HG03064 (cell line): Measurements from ENCODE around the gene GARRE1.
A peak's percentile ranks its signal among the peaks of the same experiment; 100 is the strongest.
"Not testable (repeated sequence)": the region's sequence is repeated elsewhere in the genome, so short reads cannot be mapped to it uniquely, and the experiment has no call there.

Source experiments
- ATAC-seq: cut with Tn5 transposase; IDR thresholded peaks from one replicate; pipeline ENCODE4 v1.9.1; 2021; ENCODE audit warnings: low read depth; ENCODE audit not compliant: unreplicated experiment

GARRE1 gene

DNA sequence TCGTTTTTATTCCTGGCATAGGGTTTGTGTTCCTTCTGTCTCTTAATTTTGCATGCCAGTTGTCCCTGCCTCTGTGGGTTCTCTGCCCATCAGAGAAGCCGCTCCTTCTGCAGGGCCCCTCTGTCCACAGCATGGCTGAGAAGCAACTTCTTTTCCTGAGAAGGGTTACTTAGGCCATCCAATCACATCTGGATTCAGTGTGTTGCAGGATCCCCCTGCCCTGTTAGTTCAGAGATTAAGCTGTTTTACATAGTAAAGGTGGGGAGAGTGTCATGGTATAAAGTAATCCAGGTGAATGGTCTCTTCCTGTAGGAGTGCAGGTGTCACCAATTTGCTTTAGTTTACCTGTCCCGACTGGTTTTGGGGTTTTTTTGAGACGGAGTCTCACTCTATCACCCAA lies 22.9 kb upstream of the GARRE1 start:
- no peak for ATAC-seq

DNA sequence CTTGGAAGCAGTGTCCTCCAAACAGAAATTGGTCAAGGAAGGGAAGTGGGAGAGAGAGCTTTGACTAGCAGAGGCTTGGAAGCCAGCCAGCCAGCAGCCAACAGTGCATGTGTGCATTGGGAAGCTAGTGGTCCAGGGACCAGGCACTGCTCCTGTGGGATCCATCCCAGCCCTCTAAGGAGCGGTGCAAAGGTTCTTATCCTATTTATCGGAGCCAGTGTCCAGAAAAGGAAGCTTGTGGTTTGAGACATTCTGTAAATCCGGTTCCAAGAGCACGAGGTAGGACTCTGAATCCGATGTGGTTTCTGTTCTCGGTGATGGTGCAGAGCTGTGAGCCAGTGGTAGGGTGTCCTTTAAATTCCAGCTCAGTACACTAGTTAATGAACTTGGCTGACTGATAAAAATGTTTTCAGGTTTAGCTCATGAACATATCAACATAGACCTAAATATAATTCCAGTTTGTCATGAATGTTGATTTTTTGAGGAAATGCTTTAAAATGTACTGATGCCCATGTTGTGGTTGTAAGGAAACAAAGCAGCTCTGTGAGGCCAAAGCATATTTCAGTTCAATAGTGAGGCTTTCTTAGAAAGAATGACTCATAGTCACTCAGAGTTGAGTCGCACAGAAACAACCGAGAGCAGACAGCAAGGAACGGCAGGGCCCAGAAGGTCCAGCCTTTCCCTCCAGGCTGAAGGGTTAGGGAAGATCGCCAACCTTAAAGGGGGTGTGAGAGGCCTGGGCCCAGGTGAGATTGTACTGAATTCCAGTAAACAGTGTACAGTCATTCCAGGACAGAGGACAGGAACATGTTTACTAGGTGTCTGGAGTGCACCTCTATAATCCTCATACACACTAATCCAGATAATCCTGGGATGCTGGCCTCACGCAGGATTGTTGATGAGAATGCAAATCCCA lies 21.5 kb upstream of the GARRE1 start:
- ATAC-seq: no peak

DNA sequence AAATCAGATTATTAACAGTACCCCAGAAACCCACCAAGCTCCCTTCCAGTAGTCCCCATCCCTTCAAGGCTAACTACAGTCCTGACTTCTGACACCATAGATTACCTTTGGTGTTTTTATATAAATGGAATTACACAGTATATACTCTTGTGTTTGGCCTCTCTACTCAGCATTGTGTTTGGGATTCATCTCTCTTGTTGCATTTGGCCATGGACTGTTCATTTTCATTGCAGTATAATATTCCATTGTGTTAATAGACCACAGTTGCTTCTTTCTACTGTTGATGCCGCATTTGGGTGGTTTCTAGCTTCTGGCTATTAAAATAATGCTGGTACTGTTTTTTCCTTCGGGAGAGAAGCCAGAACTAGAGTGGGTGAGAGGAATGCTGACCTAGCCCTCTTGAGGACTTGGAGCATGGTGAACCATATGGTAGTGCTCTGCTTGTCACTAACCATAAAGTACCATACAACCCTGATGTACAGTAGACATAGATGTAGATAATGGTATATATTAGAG lies 18.9 kb upstream of the GARRE1 start:
- ATAC-seq: no peak

DNA sequence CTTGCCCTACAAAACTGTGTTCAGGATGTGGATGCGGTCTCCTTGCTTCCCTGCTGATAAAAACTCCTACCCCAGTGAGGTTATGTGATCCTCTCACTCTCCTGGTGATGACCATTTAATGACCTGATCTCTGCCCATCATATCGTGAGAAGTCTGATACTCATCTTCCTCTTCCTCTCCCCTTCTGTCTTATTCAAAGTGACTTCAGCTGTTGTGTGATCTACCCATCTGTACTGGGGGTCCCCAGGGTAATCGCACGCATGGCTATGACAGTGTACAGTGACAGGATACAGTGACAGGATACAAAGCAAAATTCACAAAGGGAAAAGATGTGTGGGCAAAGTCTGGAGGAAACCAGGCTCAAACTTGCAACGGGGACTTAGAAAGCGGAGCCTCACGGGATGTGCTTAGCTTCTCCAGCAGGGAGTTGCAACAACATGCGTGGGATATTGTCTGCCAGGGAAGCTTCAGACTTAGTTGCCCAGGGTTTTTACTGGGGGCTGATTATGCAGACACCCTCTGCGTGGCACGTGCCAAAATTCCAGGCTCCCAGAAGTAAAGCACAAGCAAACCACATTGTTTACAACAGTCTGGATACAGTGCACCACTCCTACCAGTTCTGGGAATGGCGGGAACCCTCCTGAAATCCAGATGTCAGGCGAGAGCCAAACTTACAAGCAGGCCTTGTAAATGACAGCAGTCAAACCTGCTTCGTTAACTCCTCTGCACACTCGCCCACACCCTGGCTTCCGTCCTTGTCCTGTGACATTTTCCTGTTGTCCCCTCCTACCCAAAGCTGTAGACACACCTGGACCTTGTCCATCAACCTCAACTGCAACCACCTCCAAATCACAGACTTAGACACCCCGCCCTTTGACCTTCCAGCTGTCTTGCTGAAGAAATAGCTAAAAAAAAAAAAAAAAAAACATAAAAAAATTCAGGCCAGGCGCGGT lies 18.0 kb upstream of the GARRE1 start:
- no peak for ATAC-seq

DNA sequence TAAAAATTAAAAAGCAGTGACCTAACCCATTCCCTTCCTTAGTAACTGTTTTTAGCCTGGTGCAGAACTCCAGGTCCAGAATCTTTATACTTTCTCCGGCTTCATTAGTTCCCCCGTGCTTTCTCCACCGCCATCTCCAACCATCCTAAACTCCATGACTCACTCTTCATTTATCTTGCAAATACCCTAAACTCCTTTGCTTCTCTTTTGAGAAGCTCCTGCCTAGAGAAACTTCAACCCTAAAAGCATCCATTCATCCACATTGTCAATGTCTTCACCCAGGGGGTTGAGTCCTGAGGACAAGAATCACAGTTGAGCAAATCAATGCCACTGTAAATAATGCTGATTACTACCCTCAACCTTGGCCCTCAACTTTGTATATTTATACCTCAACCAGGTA lies 17.1 kb upstream of the GARRE1 start:
- no peak for ATAC-seq

DNA sequence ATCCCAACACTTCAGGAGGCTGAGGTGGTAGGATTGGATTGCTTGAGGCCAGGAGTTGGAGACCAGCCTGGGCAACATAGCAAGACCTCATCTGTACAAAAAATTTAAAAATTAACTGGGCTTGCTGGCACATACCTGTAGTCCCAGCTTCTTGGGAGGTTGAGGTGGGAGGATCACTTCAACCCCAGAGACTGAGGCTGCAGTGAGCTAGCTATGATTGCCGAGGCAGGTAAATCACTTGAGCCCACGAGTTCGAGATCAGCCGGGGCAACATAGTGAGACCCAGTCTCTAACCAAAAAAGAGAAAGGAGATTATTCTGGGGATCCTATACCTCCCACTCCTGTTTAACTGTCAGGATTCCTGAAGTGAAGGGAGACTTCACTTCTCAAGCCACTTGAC lies 16.4 kb upstream of the GARRE1 start:
- no peak for ATAC-seq

DNA sequence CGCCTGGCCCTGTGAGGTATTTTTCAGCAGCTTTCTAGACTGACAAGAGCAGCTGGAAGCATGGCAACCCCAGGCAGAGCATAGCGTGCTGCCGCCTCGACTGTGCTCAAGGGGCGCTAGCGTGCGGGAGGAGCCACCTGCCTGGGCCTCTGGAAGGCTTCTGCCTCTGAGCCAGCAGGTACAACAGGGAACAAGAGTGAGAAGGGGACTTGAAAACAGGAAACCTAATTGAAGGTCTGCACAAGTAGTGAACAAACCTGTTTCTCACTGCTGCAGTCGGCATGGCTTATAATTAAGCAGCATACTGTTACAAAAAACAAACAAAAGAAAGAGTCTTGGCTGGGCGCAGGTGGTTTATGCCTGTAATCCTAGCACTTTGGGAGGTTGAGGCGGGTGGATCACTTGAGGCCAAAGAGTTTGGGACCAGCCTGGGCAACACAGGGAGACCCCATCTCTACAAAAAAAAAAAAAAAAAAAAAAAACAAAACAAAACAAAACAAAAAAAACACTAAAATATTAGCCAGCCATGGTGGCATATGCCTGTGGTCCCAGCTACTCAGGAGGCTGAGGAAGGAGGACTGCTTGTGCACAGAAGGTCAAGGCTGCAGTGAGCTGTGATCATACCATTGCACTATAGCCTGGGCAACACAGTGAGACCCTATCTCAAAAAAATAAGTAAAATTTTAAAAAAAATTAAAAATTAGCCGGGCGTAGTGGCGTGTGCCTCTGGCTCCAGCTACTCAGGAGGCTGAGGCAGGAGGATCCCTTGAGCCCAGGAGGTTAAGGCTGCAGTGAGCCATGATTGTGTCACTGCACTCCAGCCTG lies 12.6 kb upstream of the GARRE1 start:
- no peak for ATAC-seq

DNA sequence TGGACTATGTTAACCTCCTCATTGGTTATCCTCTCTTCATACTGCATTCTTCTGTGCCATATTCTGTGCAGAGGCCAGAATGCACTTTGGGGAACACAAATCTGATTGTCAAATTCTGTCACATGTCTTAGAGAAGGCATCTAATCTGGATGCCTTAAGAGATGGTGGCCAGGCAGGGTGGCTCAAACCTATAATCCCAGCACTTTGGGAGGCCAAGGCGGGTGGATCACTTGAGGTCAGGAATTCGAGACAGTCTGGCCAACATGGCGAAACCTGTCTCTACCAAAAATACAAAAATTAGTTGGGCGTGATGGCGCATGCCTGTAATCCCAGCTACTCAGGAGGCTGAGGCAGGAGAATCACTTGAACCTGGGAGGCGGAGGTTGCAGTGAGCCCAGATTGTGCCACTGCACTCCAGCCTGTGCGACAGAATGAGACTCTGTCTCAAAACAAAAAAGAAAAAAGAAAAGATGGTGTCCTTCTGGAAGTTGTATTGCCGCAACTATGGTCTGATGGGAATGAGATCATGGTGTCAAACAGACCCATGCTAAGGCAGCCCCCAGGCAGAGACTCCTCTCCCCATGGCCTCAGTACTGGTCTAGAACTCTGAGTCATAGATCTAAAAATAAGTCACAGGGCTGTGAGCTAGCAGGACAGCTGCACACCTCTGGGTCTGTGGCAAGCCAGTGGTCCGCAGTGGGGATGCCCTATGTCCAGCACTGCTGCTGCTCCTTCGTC lies 11.0 kb upstream of the GARRE1 start:
- not testable (repeated sequence) for ATAC-seq

DNA sequence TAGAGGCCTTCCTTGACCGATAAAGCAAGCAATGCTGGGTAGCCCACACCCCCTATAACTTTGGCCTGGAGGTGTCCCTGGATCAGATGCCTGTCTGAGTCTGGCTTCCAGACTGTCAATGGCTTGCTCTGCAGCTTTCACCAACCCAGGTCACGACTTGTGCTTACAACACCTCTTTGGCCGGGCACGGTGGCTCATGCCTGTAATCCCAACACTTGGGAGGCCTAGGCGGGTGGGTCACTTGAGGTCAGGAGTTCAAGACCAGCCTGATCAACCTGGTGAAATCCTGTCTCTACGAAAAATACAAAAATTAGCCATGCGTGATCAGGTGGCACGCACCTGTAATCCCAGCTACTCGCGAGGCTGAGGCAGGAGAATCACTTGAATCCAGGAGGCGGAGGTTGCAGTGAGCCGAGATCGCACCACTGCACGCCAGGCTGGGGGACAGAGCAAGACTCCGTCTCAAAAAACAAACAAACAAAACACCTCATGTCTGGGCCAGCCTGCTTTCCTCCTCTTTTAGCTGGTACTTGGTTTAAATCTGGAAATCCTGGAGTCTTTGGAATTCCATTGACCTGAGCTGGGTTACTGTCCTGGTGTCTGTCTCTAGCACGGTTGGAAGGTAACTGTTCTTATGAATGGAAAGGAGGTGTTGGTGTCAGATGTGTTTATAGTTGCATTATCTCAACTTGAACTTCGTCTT lies 10.3 kb upstream of the GARRE1 start:
- no peak for ATAC-seq

DNA sequence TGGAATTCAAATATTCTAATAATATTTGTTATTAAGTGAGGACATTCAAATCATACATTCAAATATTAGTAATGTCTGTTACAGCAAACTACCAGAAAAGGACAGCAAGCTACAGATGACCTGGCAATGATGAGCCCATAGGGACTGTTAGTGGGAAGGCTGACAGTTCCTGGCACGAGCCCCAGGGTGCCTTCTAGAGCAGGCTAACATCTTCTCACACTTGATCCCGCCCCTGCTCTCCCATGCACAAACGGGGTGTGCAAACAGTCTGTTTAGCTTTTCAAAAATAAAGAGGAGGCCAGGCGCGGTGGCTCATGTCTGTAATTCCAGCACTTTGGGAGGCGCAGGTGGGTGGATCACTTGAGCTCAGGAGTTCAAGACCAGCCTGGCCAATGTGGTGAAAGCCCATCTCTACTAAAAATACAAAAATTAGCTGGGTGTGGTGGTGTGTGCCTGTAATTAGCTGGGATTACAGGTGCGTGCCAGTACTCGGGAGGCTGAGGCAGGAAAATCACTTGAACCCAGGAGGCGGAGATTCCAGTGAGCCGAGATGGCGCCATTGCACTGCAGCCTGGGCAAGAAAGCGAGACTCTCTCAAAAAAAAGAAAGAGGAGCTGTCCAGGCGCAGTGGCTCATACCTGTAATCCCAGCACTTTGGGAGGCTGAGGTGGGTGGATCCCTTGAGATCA lies 9.6 kb upstream of the GARRE1 start:
- ATAC-seq: no peak

DNA sequence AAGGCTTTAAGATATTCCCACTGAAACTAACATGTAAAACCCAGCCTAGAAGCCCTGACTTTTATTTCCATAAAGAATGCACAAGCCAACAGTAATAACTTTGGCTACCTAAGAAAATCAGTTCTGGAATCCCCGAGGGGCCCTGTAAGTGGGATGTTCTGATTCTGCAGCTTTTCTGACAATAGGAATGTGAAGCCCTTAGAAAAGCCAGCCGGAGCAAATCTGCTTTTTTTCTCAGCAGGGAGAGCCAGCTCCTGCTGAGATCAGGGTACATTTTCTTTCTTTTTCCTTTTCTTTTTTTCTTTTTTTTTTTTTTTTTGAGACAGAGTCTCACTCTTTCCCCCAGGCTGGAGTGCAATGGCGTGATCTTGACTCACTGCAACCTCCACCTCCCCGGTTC lies 8.0 kb upstream of the GARRE1 start:
- ATAC-seq: no peak

DNA sequence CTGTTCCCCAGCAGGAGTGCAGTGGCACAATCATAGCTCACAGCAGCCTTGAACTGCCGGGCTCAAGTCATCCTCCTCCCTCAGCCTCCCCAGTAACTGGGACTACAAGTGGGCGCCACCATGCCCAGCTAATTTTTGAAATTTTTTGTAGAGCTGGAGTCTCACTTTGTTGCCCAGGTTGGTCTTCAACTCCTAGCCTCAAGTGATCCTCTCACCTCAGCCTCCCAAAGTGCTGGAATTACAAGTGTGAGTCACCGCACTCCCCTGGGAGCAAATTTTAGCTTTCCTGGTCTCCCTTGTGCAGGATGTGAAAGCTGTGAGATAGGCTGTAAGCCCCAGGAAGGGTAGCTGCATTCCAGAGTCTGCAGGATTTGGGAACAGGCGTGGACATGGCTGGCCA lies 5.4 kb upstream of the GARRE1 start:
- no peak for ATAC-seq

DNA sequence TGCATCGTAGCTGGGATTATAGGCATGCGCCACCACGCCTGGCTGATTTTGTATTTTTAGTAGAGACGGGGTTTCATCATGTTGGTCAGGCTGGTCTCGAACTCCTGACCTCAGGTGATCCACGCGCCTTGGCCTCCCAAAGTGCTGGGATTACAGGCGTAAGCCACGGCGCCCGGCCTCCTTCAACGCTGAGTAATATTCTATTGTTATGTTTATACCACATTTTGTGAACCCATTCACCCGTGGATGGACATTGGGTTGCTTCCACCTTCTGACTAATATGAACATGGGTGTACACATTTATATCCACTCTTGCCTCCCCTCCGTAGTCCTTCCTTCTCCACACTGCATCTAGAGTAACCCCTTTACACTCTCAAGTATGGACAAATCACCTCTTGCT lies 1.2 kb upstream of the GARRE1 start:
- ATAC-seq: not testable (repeated sequence)

DNA sequence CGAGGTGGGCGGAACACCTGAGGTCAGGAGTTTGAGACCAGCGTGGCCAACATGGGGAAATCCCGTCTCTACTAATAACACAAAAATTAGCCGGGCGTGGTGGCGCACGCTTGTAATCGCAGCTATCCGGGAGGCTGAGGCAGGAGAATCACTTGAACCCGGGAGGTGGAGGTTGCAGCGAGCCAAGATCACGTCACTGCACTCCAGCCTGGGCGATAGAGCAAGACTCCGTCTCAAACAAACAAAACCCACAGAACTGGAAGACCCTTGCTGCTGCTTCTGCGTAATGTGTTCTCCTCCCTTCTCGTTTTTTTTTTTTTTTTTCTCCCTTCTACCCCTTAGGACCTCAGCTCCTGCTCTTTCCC lies 691 bp upstream of the GARRE1 start:
- ATAC-seq: not testable (repeated sequence)

DNA sequence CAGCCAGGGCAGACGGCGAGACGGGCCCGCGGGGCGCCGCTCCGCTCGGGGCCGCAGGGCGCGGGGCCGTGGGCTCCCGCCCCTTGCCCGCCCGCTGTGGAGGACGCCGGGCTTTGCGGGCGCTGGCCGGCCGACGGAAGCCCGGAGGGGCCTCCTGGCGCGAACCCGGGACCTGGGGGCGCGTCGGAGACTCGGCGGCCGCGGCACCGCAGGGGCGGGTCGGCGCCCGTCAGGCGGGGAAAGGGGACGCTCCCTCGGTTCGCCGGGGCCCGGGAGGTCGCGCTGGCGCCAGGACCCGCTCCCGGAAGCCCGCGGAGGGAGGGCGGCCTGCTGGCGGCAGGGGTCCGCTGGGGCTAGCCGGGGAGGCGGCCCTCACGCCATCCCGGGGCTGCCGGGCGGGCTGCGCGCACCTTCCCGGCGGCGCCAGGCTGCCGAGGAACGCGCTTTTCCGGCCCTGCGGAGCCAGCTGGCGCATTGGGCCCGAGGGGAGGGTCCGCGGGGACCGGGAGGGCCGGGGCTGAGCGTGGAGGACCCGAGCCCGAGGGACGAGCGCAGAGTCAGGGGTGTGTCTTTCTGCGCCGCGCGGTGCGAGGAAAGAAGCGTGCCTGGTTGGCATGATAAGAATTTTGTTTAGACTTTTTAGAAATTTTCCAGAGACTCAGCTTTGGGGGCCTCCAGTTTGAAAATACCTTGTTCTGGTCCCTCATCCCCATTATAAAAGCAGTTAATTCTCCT lies 511 bp downstream of the GARRE1 start:
- ATAC-seq: peak; percentile 44

DNA sequence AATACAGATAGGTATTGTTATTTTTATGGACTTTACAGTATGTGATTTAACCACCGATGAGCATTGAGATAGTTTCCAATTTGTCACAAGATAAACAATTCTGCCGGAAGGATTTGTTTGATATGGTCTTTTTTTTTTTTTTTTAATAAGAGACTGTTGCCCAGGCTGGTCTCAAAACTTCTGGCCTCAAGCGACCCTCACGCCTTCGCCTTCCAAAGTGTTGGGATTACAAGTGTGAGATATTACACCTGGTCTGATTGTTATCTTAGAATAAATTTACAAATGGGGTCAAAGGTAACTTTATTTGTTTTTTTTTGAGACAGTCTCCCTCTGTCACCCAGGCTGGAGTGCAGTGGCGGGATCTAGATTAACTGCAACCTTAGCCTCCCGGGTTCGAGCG lies 1.2 kb downstream of the GARRE1 start:
- no peak for ATAC-seq

DNA sequence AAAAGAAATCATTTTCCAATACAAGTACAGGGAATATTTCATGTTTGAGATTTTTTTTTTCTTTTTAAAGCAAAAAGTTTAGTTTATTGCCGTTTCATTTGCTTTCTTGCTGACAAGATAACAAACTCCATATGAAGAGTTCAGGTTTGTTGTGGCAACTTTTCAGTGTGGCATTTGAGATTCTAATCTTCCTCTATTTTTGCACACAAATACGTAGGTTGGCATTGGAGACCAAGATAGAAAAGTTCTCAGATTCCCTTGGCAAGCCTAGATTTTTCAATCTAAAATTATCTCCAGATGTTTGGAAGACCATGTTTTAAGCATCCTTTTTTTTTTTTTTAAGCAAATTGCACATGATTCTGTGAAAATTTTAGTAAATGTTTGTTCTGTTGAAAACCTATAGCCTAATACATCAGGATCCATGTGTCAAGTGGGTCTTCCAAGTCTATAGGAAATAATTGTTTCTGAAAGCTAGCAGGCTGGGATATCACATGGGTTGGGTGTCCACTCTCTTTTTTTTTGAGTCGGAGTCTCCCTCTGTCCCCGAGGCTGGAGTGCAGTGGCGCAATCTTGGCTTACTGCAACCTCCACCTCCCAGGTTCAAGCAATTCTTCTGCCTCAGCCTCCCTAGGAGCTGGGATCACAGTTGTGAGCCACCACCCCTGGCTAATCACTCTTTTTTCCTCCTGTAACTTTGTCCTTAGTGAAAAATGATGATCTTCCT lies 2.6 kb downstream of the GARRE1 start:
- no peak for ATAC-seq
